B cell (primary cell): ENCODE measurements around the gene HTR3C. TPM values are rescaled to one million over a fixed set of nuclear protein-coding genes. Genes with fewer than 3 reads are reported as not detected.

ENCODE experiments used
- ATAC-seq: fragments of 200-7000 bp; cut with Tn5 transposase; one replicate; pipeline ENCODE4 v1.10.0; 2021; ENCODE audit warnings: low read depth, mild to moderate bottlenecking, moderate number of reproducible peaks, moderate library complexity
- CTCF ChIA-PET: fragments of 350-600 bp; sonication (Branson Sonifier 250); formaldehyde crosslinking; loops from one replicate; lab custom pipeline; 2021; ENCODE audit warnings: antibody characterized with exemption, inconsistent platforms; lab: Charles Lee
- POLR2A ChIA-PET: fragments of 350-600 bp; sonication (Branson Sonifier 250); formaldehyde crosslinking; loops from one replicate; lab custom pipeline; 2021; ENCODE audit warnings: antibody characterized with exemption; lab: Charles Lee
- DNase-seq: peaks from one replicate; pipeline ENCODE4 v3.0.0; 2013
- H2AFZ ChIP-seq: 2 replicates; pipeline ENCODE4 v1.6.1; 2012; ENCODE audit warnings: mild to moderate bottlenecking, low read depth, low read length; ENCODE audit not compliant: insufficient read depth, poor library complexity, severe bottlenecking
- H3K27ac ChIP-seq, 2 donors: 1 replicate in 1 of 2; 2 replicates in 1 of 2; pipeline ENCODE4 v1.5.1; 2012 to 2013; ENCODE audit warnings: low read length in 2 of 2, mild to moderate bottlenecking in 2 of 2, moderate library complexity in 1 of 2
- H3K27me3 ChIP-seq, 4 experiments: fragments of 200-600 bp in 1 of 4; sonication (generic) in 1 of 4; replicated peaks in 1 of 4; 1 replicate in 2 of 4; 2 replicates in 2 of 4; pipeline versions ENCODE4 v1.6.1 to v1.7.0; 2013 to 2016; ENCODE audit warnings: low read length in 3 of 4, mild to moderate bottlenecking in 2 of 4, mixed read lengths in 1 of 4, moderate library complexity in 1 of 4; ENCODE audit not compliant: insufficient read depth in 4 of 4, control insufficient read depth in 3 of 4; ENCODE audit errors: control extremely low read depth in 1 of 4
- H3K36me3 ChIP-seq, 2 experiments: replicated peaks in 1 of 2; 1 replicate in 1 of 2; 2 replicates in 1 of 2; pipeline versions ENCODE4 v1.6.1 to v1.7.1; 2013; ENCODE audit warnings: low read length in 1 of 2; ENCODE audit not compliant: insufficient read depth in 2 of 2, control insufficient read depth in 1 of 2; ENCODE audit errors: control extremely low read depth in 1 of 2, extremely low read depth in 1 of 2
- H3K4me1 ChIP-seq, 2 donors: fragments of 200-600 bp in 1 of 2; sonication (generic) in 1 of 2; 1 replicate in 1 of 2; 2 replicates in 1 of 2; pipeline versions ENCODE4 v1.5.1 to v1.6.1; 2013 to 2017; ENCODE audit warnings: low read length in 2 of 2; ENCODE audit not compliant: control insufficient read depth in 2 of 2, insufficient read depth in 2 of 2
- H3K4me2 ChIP-seq: replicated peaks from 2 replicates; pipeline ENCODE3; 2012; ENCODE audit warnings: mild to moderate bottlenecking, low read depth, low read length; ENCODE audit not compliant: poor library complexity, severe bottlenecking
- H3K4me3 ChIP-seq, 5 experiments: fragments of 200-600 bp in 1 of 5; sonication (generic) in 1 of 5; 1 replicate in 3 of 5; 2 replicates in 2 of 5; pipeline versions ENCODE4 v1.5.1 to v1.7.0; 2011 to 2016; ENCODE audit warnings: low read length in 4 of 5, mild to moderate bottlenecking in 4 of 5, low read depth in 2 of 5, control low read depth in 1 of 5, moderate library complexity in 1 of 5; ENCODE audit not compliant: insufficient read depth in 1 of 5; ENCODE audit errors: control extremely low read depth in 1 of 5, extremely low read depth in 1 of 5
- H3K79me2 ChIP-seq: fragments of 200-600 bp; sonication (generic); one replicate; pipeline ENCODE4 v1.6.0; 2016; ENCODE audit warnings: low read length; ENCODE audit not compliant: control insufficient read depth, insufficient read depth
- H3K9ac ChIP-seq: fragments of 200-600 bp; sonication (generic); 2 replicates; pipeline ENCODE4 v1.6.1; 2017; ENCODE audit warnings: mild to moderate bottlenecking, low read length, moderate library complexity
- H3K9me3 ChIP-seq, 3 donors: one replicate each; pipeline versions ENCODE4 v1.6.1 to v1.7.1; 2013; ENCODE audit warnings: low read length in 2 of 3; ENCODE audit not compliant: control insufficient read depth in 2 of 3, insufficient read depth in 1 of 3; ENCODE audit errors: control extremely low read depth in 1 of 3
- H4K20me1 ChIP-seq: 2 replicates; pipeline ENCODE4 v1.6.0; 2012; ENCODE audit warnings: mild to moderate bottlenecking, low read length; ENCODE audit not compliant: insufficient read depth, control insufficient read depth, poor library complexity, severe bottlenecking
- H3K27ac Mint-ChIP-seq: one replicate; pipeline ENCODE4 v1.8.0; 2021; ENCODE audit warnings: mixed read lengths
- H3K27me3 Mint-ChIP-seq: one replicate; pipeline ENCODE4 v1.8.0; 2021; ENCODE audit warnings: mixed read lengths
- H3K4me1 Mint-ChIP-seq: one replicate; pipeline ENCODE4 v1.8.0; 2021; ENCODE audit warnings: mixed read lengths
- H3K4me3 Mint-ChIP-seq: one replicate; pipeline ENCODE4 v1.8.0; 2021; ENCODE audit warnings: mixed read lengths
- H3K9me3 Mint-ChIP-seq: one replicate; pipeline ENCODE4 v1.8.0; 2022; ENCODE audit warnings: mixed read lengths; ENCODE audit not compliant: insufficient read depth
- CTCF ChIP-seq: fragments of 200-600 bp; IDR thresholded peaks from one replicate; pipeline ENCODE4 v1.8.0; 2022; ENCODE audit warnings: antibody characterized with exemption, mild to moderate bottlenecking
- EZH2 ChIP-seq: IDR thresholded peaks from 2 replicates; pipeline ENCODE4 v1.6.1; 2012; ENCODE audit warnings: borderline replicate concordance, low read depth, mild to moderate bottlenecking, moderate library complexity, low read length; ENCODE audit not compliant: insufficient read depth, poor library complexity, severe bottlenecking
- WGBS: methylation state at CpG from one replicate; pipeline ENCODE4 v1.1.5; 2013; ENCODE audit warnings: missing lambda C conversion rate; ENCODE audit not compliant: insufficient coverage; 5-methylcytosine and 5-hydroxymethylcytosine counted together
- intact Hi-C: fragments of 100-400 bp; cut with micrococcal nuclease; formaldehyde crosslinking; loops from one replicate; pipeline ENCODE4 v1.10.0; 2022
- polyA plus RNA-seq: library from polyadenylated mRNA; depleted of rRNA; stranded (reverse); fragments of >200 nt; gene quantifications from 2 replicates; pipeline ENCODE4 v1.2.3, GENCODE V29; 2012
- total RNA-seq, 2 donors: library from RNA; stranded (reverse); fragments of 120-200 nt in 1 of 2; gene quantifications; 1 replicate in 1 of 2; 2 replicates in 1 of 2; pipeline versions ENCODE4 v1.2.3 to v1.2.4, GENCODE V29; 2013 to 2022

The HTR3C gene
- total and polyA plus RNA-seq, 2 donors (not counting 1 experiment from before 2014, with no cell fraction given) = not detected

DNA sequence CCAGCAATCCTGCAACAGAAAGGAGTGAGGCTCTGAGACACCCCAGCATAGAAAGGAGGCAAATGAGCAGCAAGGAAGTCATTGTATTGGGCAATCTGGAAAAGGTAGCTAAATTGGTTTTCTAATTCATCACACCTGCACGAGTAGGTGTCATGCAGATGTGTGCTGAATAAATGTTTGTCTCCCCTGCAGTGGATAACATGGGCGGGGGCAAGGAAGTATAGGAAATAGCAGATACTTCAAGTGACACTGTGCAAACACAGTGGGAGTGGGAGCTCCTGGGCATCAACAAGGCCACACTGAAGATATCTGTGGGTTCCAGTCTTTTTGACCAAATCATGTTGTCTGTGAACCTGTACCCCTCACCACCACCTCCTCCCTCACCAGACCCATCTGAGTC is 29.6 kb downstream of the HTR3C start:
- no peaks in the 10 kb centered on the region for H3K79me2 ChIP-seq
- peaks cover 0 to 3% (median 0%) of the 10 kb centered on the region in 4 experiments for H3K27me3 ChIP-seq
- H3K9me3 Mint-ChIP-seq = no peaks in the 10 kb centered on the region
- TF ChIP-seq CTCF (no peak), EZH2 (no peak)
- ATAC-seq (no peak), DNase-seq (no peak)
- no peak overlapping the region for H3K4me3 Mint-ChIP-seq
- WGBS = 94% methylated on average over 2 of the region's 2 CpGs
- no peaks in the 10 kb centered on the region for H3K4me1 ChIP-seq
- no peak overlapping the region for H3K4me3 ChIP-seq
- peaks cover 0 to 13% (median 0%) of the 10 kb centered on the region in 3 donors for H3K9me3 ChIP-seq
- no peak overlapping the region for H3K9ac ChIP-seq
- H3K36me3 ChIP-seq = no peaks in the 10 kb centered on the region
- no peak overlapping the region for H2AFZ ChIP-seq
- no peaks in the 10 kb centered on the region for H4K20me1 ChIP-seq
- intact Hi-C loops = no loop called here
- CTCF ChIA-PET = no interaction called here
- peaks cover 6% of the 10 kb centered on the region for H3K4me1 Mint-ChIP-seq
- H3K27ac ChIP-seq = no peak overlapping the region
- H3K27me3 Mint-ChIP-seq = peaks cover 3% of the 10 kb centered on the region
- no peak overlapping the region for H3K27ac Mint-ChIP-seq
- no peak overlapping the region for H3K4me2 ChIP-seq
- POLR2A ChIA-PET = no interaction called here

GRCh38 chr3:184085389-184085852 is 32.6 kb downstream of the HTR3C start:
- Histone ChIP-seq H3K9ac (no peak overlapping the region), H3K4me3 (no peak overlapping the region), H3K79me2 (no peaks in the 10 kb centered on the region), H3K27me3 (peaks cover 0 to 3% (median 0%) of the 10 kb centered on the region in 4 experiments), H2AFZ (no peak overlapping the region), H3K27ac (no peak overlapping the region), H3K4me2 (no peak overlapping the region), H3K36me3 (no peaks in the 10 kb centered on the region), H3K4me1 (no peaks in the 10 kb centered on the region), H3K9me3 (peaks cover 0 to 13% (median 0%) of the 10 kb centered on the region in 3 donors), H4K20me1 (no peaks in the 10 kb centered on the region)
- Mint-ChIP-seq H3K4me1 (peaks cover 6% of the 10 kb centered on the region), H3K9me3 (no peaks in the 10 kb centered on the region), H3K27me3 (peaks cover 3% of the 10 kb centered on the region), H3K27ac (no peak overlapping the region), H3K4me3 (no peak overlapping the region)
- 100% methylated on average over 1 of the region's 3 CpGs for WGBS
- DNase-seq = no peak
- CTCF ChIA-PET = no interaction called here
- TF ChIP-seq EZH2 (no peak), CTCF (no peak)
- intact Hi-C loops = no loop called here
- POLR2A ChIA-PET = no interaction called here
- ATAC-seq = no peak
